Glutamatergic neuron (in vitro differentiated cells): ENCODE measurements around the gene PRX. TPM values are rescaled to one million over a fixed set of nuclear protein-coding genes. Genes with fewer than 3 reads are reported as not detected.

Experiments
- DNase-seq: peaks from one replicate; pipeline ENCODE4 v3.0.0; 2022
- H3K27ac Mint-ChIP-seq: one replicate; pipeline ENCODE4 v1.8.0; 2020; ENCODE audit warnings: mild to moderate bottlenecking, mixed read lengths, inconsistent platforms; ENCODE audit not compliant: unreplicated experiment
- H3K27me3 Mint-ChIP-seq: one replicate; pipeline ENCODE4 v1.8.0; 2020; ENCODE audit warnings: mild to moderate bottlenecking, moderate library complexity, mixed read lengths, inconsistent platforms; ENCODE audit not compliant: unreplicated experiment
- H3K36me3 Mint-ChIP-seq: one replicate; pipeline ENCODE4 v1.8.0; 2020; ENCODE audit warnings: mild to moderate bottlenecking, mixed read lengths, inconsistent platforms; ENCODE audit not compliant: unreplicated experiment
- H3K4me1 Mint-ChIP-seq: one replicate; pipeline ENCODE4 v1.8.0; 2020; ENCODE audit warnings: mild to moderate bottlenecking, low read depth, mixed read lengths, inconsistent platforms; ENCODE audit not compliant: unreplicated experiment
- H3K4me3 Mint-ChIP-seq: one replicate; pipeline ENCODE4 v1.8.0; 2020; ENCODE audit warnings: mild to moderate bottlenecking, mixed read lengths, inconsistent platforms; ENCODE audit not compliant: unreplicated experiment
- H3K9me3 Mint-ChIP-seq: one replicate; pipeline ENCODE4 v1.8.0; 2020; ENCODE audit warnings: mild to moderate bottlenecking, moderate library complexity, mixed read lengths, inconsistent platforms; ENCODE audit not compliant: unreplicated experiment
- total RNA-seq: library from RNA; stranded (reverse); fragmentation: NEBNext Ultra II Directional; extraction: Animal tissue kit (Norgen Biotek cat#: 25700); gene quantifications from one replicate; pipeline ENCODE4 v1.2.1, GENCODE V29; 2021; ENCODE audit not compliant: unreplicated experiment
- TF ChIP-seq, protein P1 (sequence below): fragments of 200-600 bp; sonication (generic); IDR thresholded peaks from one replicate; pipeline ENCODE4 v1.5.0; 2021; ENCODE audit not compliant: partially characterized antibody, unreplicated experiment

The PRX gene
- total RNA-seq, 1 donor from 2014 or later: 4.7 TPM

- Mint-ChIP-seq H3K9me3 (peaks cover 8% of the 10 kb centered on the region), H3K27me3 (peaks cover 11% of the 10 kb centered on the region), H3K4me1 (peaks cover 27% of the 10 kb centered on the region), H3K4me3 (peak overlapping the region; percentile 18), H3K27ac (peak overlapping the region; percentile 49), H3K36me3 (no peaks in the 10 kb centered on the region)
- TF ChIP-seq, protein P1, sequence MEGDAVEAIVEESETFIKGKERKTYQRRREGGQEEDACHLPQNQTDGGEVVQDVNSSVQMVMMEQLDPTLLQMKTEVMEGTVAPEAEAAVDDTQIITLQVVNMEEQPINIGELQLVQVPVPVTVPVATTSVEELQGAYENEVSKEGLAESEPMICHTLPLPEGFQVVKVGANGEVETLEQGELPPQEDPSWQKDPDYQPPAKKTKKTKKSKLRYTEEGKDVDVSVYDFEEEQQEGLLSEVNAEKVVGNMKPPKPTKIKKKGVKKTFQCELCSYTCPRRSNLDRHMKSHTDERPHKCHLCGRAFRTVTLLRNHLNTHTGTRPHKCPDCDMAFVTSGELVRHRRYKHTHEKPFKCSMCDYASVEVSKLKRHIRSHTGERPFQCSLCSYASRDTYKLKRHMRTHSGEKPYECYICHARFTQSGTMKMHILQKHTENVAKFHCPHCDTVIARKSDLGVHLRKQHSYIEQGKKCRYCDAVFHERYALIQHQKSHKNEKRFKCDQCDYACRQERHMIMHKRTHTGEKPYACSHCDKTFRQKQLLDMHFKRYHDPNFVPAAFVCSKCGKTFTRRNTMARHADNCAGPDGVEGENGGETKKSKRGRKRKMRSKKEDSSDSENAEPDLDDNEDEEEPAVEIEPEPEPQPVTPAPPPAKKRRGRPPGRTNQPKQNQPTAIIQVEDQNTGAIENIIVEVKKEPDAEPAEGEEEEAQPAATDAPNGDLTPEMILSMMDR: no peak
- DNase-seq: no peak
These were observed 9.0 kb upstream of the PRX start for GRCh38 chr19:40421993-40422747.

DNA sequence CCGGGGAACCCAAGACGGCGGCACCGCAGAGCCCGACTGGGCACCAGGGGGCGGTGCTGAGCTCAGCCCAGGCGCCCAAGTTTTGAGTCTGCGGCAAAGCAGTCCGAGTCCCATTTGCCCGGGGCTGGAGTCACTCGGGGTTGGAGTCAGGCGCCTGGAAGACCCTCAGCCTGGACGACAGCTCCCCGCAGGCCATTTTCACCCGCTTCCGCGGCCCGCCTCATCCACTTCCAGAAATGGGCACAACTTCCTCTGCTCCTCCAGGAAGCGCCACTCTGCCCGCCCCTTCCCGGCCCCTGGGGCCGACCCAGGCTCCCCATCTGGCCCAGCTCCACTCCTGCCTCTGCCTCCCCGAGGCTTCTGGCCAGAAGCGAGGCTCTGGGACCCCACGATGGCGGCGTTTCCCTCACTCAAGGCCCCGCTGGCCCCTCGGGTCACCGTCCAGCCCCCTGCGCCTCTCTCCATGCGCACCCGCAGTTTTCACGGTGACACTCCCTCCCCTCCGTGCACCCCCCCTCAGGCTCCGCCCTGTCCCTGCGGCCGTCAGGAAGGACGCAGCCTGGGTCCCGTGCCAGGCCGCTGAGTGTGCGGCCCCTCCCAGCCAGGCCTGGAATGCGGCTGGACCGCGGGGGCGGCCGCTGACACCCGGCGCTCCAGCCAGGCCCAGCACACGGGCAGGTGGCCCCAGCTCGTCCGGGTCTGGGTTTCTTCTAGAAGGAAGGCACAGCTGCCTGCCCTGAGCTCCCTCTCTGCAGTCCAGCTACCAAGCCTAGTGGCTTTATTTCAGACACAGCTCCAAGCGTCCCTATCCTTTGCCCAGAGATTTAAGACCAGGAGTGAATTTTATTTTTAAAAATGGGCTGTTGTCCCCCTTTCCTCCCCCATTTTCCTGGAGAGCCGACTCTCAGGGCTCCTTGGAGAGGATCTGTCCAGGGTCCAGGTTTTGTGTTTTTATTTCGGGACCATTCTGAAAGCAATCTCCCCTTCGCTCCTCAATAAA, 7.9 kb upstream of the PRX start:
- peaks cover 11% of the 10 kb centered on the region for H3K27me3 Mint-ChIP-seq
- DNase-seq: peak; percentile 89
- H3K4me1 Mint-ChIP-seq: peaks cover 30% of the 10 kb centered on the region
- H3K9me3 Mint-ChIP-seq: peaks cover 11% of the 10 kb centered on the region
- TF ChIP-seq, protein P1: peak; percentile 94
- H3K4me3 Mint-ChIP-seq: peak overlapping the region; percentile 75
- H3K27ac Mint-ChIP-seq: peak overlapping the region; percentile 82
- H3K36me3 Mint-ChIP-seq: no peaks in the 10 kb centered on the region

DNA sequence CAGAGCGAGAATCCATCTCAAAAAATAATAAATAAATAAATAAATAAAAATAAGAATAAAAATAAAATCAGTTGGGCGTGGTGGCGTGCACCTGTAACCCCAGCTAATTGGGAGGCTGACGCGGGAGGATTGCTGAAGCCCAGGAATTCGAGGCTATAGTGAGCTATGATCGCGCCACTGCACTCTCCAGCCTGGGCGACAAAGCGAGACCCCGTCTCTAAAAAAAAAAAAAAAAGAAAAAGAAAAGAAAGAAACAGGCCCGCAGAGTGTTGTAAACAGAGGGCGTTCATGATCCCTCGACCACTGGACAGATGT, 7.2 kb upstream of the PRX start:
- TF ChIP-seq, protein P1: no peak
- peak overlapping the region; percentile 71 for H3K27ac Mint-ChIP-seq
- H3K4me3 Mint-ChIP-seq: peak overlapping the region; percentile 75
- H3K9me3 Mint-ChIP-seq: peaks cover 12% of the 10 kb centered on the region
- H3K4me1 Mint-ChIP-seq: peaks cover 30% of the 10 kb centered on the region
- peaks cover 8% of the 10 kb centered on the region for H3K27me3 Mint-ChIP-seq
- no peak for DNase-seq
- H3K36me3 Mint-ChIP-seq: no peaks in the 10 kb centered on the region

GRCh38 chr19:40419780-40420179, 6.6 kb upstream of the PRX start:
- DNase-seq: no peak
- TF ChIP-seq, protein P1: no peak
- Mint-ChIP-seq H3K27me3 (peaks cover 8% of the 10 kb centered on the region), H3K4me3 (peak overlapping the region; percentile 57), H3K4me1 (peaks cover 28% of the 10 kb centered on the region), H3K27ac (peak overlapping the region; percentile 71), H3K36me3 (no peaks in the 10 kb centered on the region), H3K9me3 (peaks cover 9% of the 10 kb centered on the region)
